ENCODE measurements around the gene ZFP62.

DNA sequence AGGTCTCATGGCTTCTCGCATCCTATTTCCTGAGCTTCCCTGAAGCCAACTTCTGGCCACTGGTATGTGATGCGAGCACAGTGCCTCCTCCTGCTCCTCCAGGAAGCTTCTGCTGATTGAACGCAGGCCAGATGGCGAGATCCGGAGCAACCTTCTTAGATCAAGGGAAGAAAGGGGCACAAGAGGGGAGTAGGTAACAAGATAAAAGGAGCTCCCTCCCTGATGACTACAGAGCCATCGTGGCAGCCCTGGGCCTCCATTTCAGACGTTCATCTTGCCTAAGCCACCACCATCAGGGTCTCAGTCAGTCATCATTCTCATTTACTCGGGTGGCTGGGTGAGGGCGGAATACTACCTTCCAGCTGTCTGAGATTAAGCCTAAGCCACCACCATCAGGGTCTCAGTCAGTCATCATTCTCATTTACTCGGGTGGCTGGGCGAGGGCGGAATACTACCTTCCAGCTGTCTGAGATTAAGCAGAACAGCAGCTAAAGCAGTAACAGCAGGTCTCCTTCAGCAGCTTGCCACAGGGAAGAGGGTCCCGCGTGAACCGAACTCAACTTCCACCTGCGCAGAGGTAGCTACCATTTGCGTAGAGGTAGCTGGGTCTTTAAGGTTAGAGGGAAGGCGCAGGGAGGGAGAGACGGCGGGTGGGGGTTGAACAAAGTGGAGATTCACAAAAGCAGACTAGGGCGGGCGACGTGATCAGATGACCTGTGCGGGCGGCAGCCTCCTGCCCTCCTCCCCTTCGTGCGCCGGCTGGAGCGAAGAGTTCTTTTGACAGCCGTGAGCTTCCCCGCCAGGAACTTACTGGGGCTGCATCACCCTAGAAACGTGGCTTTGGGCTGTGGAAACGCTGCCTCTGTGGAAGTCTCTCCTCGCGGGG lies 30.6 kb downstream of the ZFP62 start:
- TF ChIP-seq, protein P1, sequence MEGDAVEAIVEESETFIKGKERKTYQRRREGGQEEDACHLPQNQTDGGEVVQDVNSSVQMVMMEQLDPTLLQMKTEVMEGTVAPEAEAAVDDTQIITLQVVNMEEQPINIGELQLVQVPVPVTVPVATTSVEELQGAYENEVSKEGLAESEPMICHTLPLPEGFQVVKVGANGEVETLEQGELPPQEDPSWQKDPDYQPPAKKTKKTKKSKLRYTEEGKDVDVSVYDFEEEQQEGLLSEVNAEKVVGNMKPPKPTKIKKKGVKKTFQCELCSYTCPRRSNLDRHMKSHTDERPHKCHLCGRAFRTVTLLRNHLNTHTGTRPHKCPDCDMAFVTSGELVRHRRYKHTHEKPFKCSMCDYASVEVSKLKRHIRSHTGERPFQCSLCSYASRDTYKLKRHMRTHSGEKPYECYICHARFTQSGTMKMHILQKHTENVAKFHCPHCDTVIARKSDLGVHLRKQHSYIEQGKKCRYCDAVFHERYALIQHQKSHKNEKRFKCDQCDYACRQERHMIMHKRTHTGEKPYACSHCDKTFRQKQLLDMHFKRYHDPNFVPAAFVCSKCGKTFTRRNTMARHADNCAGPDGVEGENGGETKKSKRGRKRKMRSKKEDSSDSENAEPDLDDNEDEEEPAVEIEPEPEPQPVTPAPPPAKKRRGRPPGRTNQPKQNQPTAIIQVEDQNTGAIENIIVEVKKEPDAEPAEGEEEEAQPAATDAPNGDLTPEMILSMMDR (IDR thresholded peaks at IDR 0.05) = no peak
- peak in 3 of 4 donors; percentile 19 to 65 (median 50) for TF ChIP-seq POLR2A (IDR thresholded peaks at IDR 0.05)
